MG63 (cell line): ENCODE results near the gene EDRF1. TPM values are rescaled to one million over a fixed set of nuclear protein-coding genes. Genes with fewer than 3 reads are reported as not detected.

Source experiments
- DNase-seq: peaks from one replicate; pipeline ENCODE4 v3.0.0-alpha.2; 2020
- H3K27me3 ChIP-seq: fragments of 250-450 bp; sonication (Bioruptor Pico); 2 replicates; pipeline ENCODE4 v1.5.1; 2020; ENCODE audit warnings: mild to moderate bottlenecking, moderate library complexity
- H3K36me3 ChIP-seq: fragments of 250-450 bp; sonication (Bioruptor Pico); 2 replicates; pipeline ENCODE4 v1.5.1; 2020; ENCODE audit warnings: mild to moderate bottlenecking, moderate library complexity
- H3K4me3 ChIP-seq: fragments of 250-450 bp; sonication (Bioruptor Pico); 2 replicates; pipeline ENCODE4 v1.5.1; 2020; ENCODE audit warnings: mild to moderate bottlenecking, moderate library complexity
- H3K9me3 ChIP-seq: fragments of 250-450 bp; sonication (Bioruptor Pico); 2 replicates; pipeline ENCODE4 v1.5.1; 2020; ENCODE audit warnings: mild to moderate bottlenecking, moderate library complexity
- total RNA-seq: library from RNA; depleted of rRNA; stranded (reverse); fragments of >200 nt; shearing (Covaris generic); gene quantifications from 2 replicates; pipeline ENCODE4 v1.2.3, GENCODE V29; 2014; ENCODE audit warnings: low replicate concordance

Gene EDRF1
- total RNA-seq, 1 experiment from 2014 or later: 16.7 TPM

- Histone ChIP-seq H3K36me3 (peaks cover 91% of the 10 kb centered on the region), H3K27me3 (no peaks in the 10 kb centered on the region), H3K9me3 (no peaks in the 10 kb centered on the region), H3K4me3 (no peak overlapping the region)
- no peak for DNase-seq
These were observed 20.6 kb downstream of the EDRF1 start for GRCh38 chr10:125739994-125740679.

GRCh38 chr10:125742465-125742864 lies 23.0 kb downstream of the EDRF1 start:
- H3K4me3 ChIP-seq: no peak overlapping the region
- H3K27me3 ChIP-seq: no peaks in the 10 kb centered on the region
- no peaks in the 10 kb centered on the region for H3K9me3 ChIP-seq
- DNase-seq: no peak
- H3K36me3 ChIP-seq: peaks cover 83% of the 10 kb centered on the region

- peaks cover 84% of the 10 kb centered on the region for H3K36me3 ChIP-seq
- no peak overlapping the region for H3K4me3 ChIP-seq
- no peaks in the 10 kb centered on the region for H3K27me3 ChIP-seq
- DNase-seq: no peak
- no peaks in the 10 kb centered on the region for H3K9me3 ChIP-seq
These were observed 25.4 kb downstream of the EDRF1 start for GRCh38 chr10:125744909-125745308.

- Histone ChIP-seq H3K9me3 (no peaks in the 10 kb centered on the region), H3K36me3 (peaks cover 82% of the 10 kb centered on the region), H3K27me3 (no peaks in the 10 kb centered on the region), H3K4me3 (no peak overlapping the region)
- DNase-seq: no peak
These were observed 27.9 kb downstream of the EDRF1 start for GRCh38 chr10:125747417-125747816.

- no peak overlapping the region for H3K4me3 ChIP-seq
- no peaks in the 10 kb centered on the region for H3K27me3 ChIP-seq
- DNase-seq: no peak
- H3K36me3 ChIP-seq: peaks cover 74% of the 10 kb centered on the region
- no peaks in the 10 kb centered on the region for H3K9me3 ChIP-seq
These were observed 36.7 kb downstream of the EDRF1 start for GRCh38 chr10:125756196-125756595.

- H3K4me3 ChIP-seq: no peak overlapping the region
- no peaks in the 10 kb centered on the region for H3K9me3 ChIP-seq
- peaks cover 74% of the 10 kb centered on the region for H3K36me3 ChIP-seq
- DNase-seq: no peak
- H3K27me3 ChIP-seq: no peaks in the 10 kb centered on the region
These were observed 37.5 kb downstream of the EDRF1 start for GRCh38 chr10:125756853-125757487.

- no peak for DNase-seq
- no peaks in the 10 kb centered on the region for H3K27me3 ChIP-seq
- H3K36me3 ChIP-seq: peaks cover 70% of the 10 kb centered on the region
- H3K4me3 ChIP-seq: no peak overlapping the region
- H3K9me3 ChIP-seq: no peaks in the 10 kb centered on the region
These were observed 38.2 kb downstream of the EDRF1 start for GRCh38 chr10:125757742-125758141.

- no peak for DNase-seq
- Histone ChIP-seq H3K9me3 (no peaks in the 10 kb centered on the region), H3K4me3 (no peak overlapping the region), H3K27me3 (no peaks in the 10 kb centered on the region), H3K36me3 (peaks cover 74% of the 10 kb centered on the region)
These were observed 42.5 kb downstream of the EDRF1 start for GRCh38 chr10:125761961-125762360.

- no peaks in the 10 kb centered on the region for H3K27me3 ChIP-seq
- H3K4me3 ChIP-seq: no peak overlapping the region
- no peaks in the 10 kb centered on the region for H3K9me3 ChIP-seq
- DNase-seq: no peak
- peaks cover 63% of the 10 kb centered on the region for H3K36me3 ChIP-seq
These were observed 43.5 kb downstream of the EDRF1 start for GRCh38 chr10:125762692-125763648.

- Histone ChIP-seq H3K36me3 (peaks cover 41% of the 10 kb centered on the region), H3K4me3 (no peak overlapping the region), H3K27me3 (no peaks in the 10 kb centered on the region), H3K9me3 (no peaks in the 10 kb centered on the region)
- no peak for DNase-seq
These were observed 46.3 kb downstream of the EDRF1 start for GRCh38 chr10:125765835-125766234.

- Histone ChIP-seq H3K27me3 (no peaks in the 10 kb centered on the region), H3K36me3 (peaks cover 36% of the 10 kb centered on the region)
These were observed 47.0 kb downstream of the EDRF1 start for GRCh38 chr10:125766511-125766910.

GRCh38 chr10:125768219-125768855 lies 48.8 kb downstream of the EDRF1 start:
- Histone ChIP-seq H3K36me3 (peaks cover 27% of the 10 kb centered on the region), H3K9me3 (no peaks in the 10 kb centered on the region), H3K4me3 (no peak overlapping the region), H3K27me3 (no peaks in the 10 kb centered on the region)
- no peak for DNase-seq

More at GRCh38 chr10:125766511-125766910, 47.0 kb downstream of the EDRF1 start:
- no peak overlapping the region for H3K4me3 ChIP-seq
- DNase-seq: no peak
- no peaks in the 10 kb centered on the region for H3K9me3 ChIP-seq

- H3K36me3 ChIP-seq: peaks cover 19% of the 10 kb centered on the region
- H3K9me3 ChIP-seq: no peaks in the 10 kb centered on the region
- no peak overlapping the region for H3K4me3 ChIP-seq
- no peak for DNase-seq
- H3K27me3 ChIP-seq: no peaks in the 10 kb centered on the region
These were observed 49.7 kb downstream of the EDRF1 start for GRCh38 chr10:125769175-125769574.

- no peaks in the 10 kb centered on the region for H3K27me3 ChIP-seq
- peaks cover 3% of the 10 kb centered on the region; the same call in 1 of the 2 replicates for H3K36me3 ChIP-seq
- no peak overlapping the region for H3K4me3 ChIP-seq
- no peak for DNase-seq
- no peaks in the 10 kb centered on the region for H3K9me3 ChIP-seq
These were observed 51.3 kb downstream of the EDRF1 start for GRCh38 chr10:125770844-125771243.

- Histone ChIP-seq H3K9me3 (no peaks in the 10 kb centered on the region), H3K27me3 (no peaks in the 10 kb centered on the region)
These were observed 52.8 kb downstream of the EDRF1 start for GRCh38 chr10:125772112-125772863.

GRCh38 chr10:125772864-125773180 lies 53.3 kb downstream of the EDRF1 start:
- DNase-seq: no peak
- Histone ChIP-seq H3K9me3 (no peaks in the 10 kb centered on the region), H3K36me3 (no peaks in the 10 kb centered on the region)

More at GRCh38 chr10:125772112-125772863, 52.8 kb downstream of the EDRF1 start:
- H3K4me3 ChIP-seq: no peak overlapping the region
- DNase-seq: no peak
- H3K36me3 ChIP-seq: no peaks in the 10 kb centered on the region; the same call in 1 of the 2 replicates

More at GRCh38 chr10:125772864-125773180, 53.3 kb downstream of the EDRF1 start:
- H3K27me3 ChIP-seq: no peaks in the 10 kb centered on the region
- H3K4me3 ChIP-seq: no peak overlapping the region
